Natural killer cell (primary cell): ENCODE measurements around the gene ALAS1. TPM values are rescaled to one million over a fixed set of nuclear protein-coding genes. Genes with fewer than 3 reads are reported as not detected.

Source experiments
- ATAC-seq, 3 donors: fragments of 150-1000 bp in 2 of 3; fragments of 200-7000 bp in 1 of 3; cut with Tn5 transposase; 1 replicate in 1 of 3; 2 replicates in 2 of 3; pipeline ENCODE4 v1.10.0; 2021; ENCODE audit warnings: mild to moderate bottlenecking in 2 of 3, moderate library complexity in 2 of 3
- DNase-seq, 2 donors: peaks; one replicate each; pipeline versions ENCODE4 v3.0.0 to v3.0.0-alpha.2; 2013 to 2021; ENCODE audit warnings: mixed read lengths in 1 of 2
- H3K27ac ChIP-seq: one replicate; pipeline ENCODE4 v1.5.1; 2013; ENCODE audit warnings: mild to moderate bottlenecking, low read length
- H3K27me3 ChIP-seq: one replicate; pipeline ENCODE4 v1.6.1; 2013; ENCODE audit warnings: low read length; ENCODE audit not compliant: control insufficient read depth, insufficient read depth
- H3K36me3 ChIP-seq: one replicate; pipeline ENCODE4 v1.6.1; 2013; ENCODE audit warnings: low read length; ENCODE audit not compliant: control insufficient read depth, insufficient read depth
- H3K4me1 ChIP-seq: one replicate; pipeline ENCODE4 v1.6.1; 2013; ENCODE audit warnings: low read length; ENCODE audit not compliant: control insufficient read depth, insufficient read depth
- H3K4me3 ChIP-seq: one replicate; pipeline ENCODE4 v1.5.1; 2013; ENCODE audit warnings: low read length
- H3K9me3 ChIP-seq: one replicate; pipeline ENCODE4 v1.6.1; 2013; ENCODE audit warnings: low read length; ENCODE audit not compliant: control insufficient read depth, insufficient read depth
- H3K27ac Mint-ChIP-seq, 2 donors: one replicate each; pipeline ENCODE4 v1.8.0; 2022; ENCODE audit warnings: mild to moderate bottlenecking in 2 of 2, mixed read lengths in 2 of 2, moderate library complexity in 1 of 2
- H3K27me3 Mint-ChIP-seq, 2 donors: one replicate each; pipeline ENCODE4 v1.8.0; 2022; ENCODE audit warnings: low read depth in 2 of 2, mixed read lengths in 2 of 2
- H3K36me3 Mint-ChIP-seq: one replicate; pipeline ENCODE4 v1.8.0; 2022; ENCODE audit warnings: mixed read lengths
- H3K4me1 Mint-ChIP-seq, 2 donors: one replicate each; pipeline ENCODE4 v1.8.0; 2022; ENCODE audit warnings: mixed read lengths in 2 of 2
- H3K4me3 Mint-ChIP-seq: one replicate; pipeline ENCODE4 v1.8.0; 2022; ENCODE audit warnings: mild to moderate bottlenecking, moderate library complexity, mixed read lengths
- H3K9me3 Mint-ChIP-seq, 2 donors: one replicate each; pipeline ENCODE4 v1.8.0; 2022; ENCODE audit warnings: mixed read lengths in 2 of 2
- WGBS: methylation state at CpG from one replicate; pipeline ENCODE4 v1.1.7; 2013; ENCODE audit warnings: missing lambda C conversion rate; ENCODE audit not compliant: insufficient coverage; 5-methylcytosine and 5-hydroxymethylcytosine counted together
- intact Hi-C: fragments of 100-400 bp; cut with micrococcal nuclease; formaldehyde crosslinking; loops from one replicate; pipeline ENCODE4 v1.14.2; 2022
- total RNA-seq, 4 donors: library from RNA; stranded (reverse); fragments of 120-200 nt in 1 of 4; gene quantifications; one replicate each; pipeline versions ENCODE4 v1.2.3 to v1.2.4, GENCODE V29; 2013 to 2022
- TF ChIP-seq, protein P1 (sequence below): fragments of 200-600 bp; IDR thresholded peaks from one replicate; pipeline ENCODE4 v1.8.0; 2022; ENCODE audit warnings: antibody characterized with exemption

ALAS1 gene
- total RNA-seq, 3 donors from 2014 or later (not counting 1 experiment from before 2014, with no cell fraction given): 17.0 to 34.5 (median 33.4) TPM

DNA sequence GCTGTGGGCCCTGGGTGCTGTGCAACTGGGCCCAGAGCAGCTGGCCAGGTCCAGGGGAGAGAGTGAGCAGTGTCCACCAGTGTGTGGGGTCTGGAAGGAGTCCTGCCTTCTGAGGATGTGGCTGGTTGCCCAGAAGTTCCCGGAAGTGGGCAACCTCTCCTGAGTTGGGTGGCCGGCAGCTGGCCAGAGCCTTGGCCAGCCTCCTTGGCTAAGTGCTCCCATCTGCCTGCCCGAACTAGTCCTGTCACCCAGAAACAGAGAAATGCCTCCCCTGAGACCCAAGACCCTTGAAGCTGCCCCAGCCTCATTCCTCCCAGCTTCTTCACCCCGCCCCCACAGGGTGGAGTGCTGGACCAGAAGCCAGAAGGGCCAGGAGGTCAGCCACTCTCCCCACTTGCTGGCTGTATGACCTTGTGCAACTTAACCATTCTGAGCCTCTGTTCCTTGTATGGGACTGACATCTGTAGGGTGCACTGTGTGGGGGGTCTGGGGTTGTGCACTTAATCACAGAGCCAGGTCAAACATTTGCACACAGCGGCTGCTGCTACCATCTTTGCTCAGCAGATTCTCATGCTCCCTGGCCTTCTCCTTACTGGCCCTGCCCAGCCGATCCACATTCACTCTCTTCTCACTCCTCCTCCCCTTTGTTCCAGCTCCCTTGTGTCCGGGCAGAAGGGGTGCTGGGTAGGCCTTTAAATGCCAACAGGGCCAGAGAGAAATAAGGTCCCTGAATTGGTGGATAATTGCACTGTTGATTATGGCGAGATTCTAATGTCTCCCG is 7.5 kb upstream of the ALAS1 start:
- TF ChIP-seq, protein P1, sequence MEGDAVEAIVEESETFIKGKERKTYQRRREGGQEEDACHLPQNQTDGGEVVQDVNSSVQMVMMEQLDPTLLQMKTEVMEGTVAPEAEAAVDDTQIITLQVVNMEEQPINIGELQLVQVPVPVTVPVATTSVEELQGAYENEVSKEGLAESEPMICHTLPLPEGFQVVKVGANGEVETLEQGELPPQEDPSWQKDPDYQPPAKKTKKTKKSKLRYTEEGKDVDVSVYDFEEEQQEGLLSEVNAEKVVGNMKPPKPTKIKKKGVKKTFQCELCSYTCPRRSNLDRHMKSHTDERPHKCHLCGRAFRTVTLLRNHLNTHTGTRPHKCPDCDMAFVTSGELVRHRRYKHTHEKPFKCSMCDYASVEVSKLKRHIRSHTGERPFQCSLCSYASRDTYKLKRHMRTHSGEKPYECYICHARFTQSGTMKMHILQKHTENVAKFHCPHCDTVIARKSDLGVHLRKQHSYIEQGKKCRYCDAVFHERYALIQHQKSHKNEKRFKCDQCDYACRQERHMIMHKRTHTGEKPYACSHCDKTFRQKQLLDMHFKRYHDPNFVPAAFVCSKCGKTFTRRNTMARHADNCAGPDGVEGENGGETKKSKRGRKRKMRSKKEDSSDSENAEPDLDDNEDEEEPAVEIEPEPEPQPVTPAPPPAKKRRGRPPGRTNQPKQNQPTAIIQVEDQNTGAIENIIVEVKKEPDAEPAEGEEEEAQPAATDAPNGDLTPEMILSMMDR: no peak
- no peaks in the 10 kb centered on the region for H3K27me3 ChIP-seq
- H3K36me3 Mint-ChIP-seq: no peaks in the 10 kb centered on the region
- no peaks in the 10 kb centered on the region for H3K36me3 ChIP-seq
- no peaks in the 10 kb centered on the region for H3K4me1 ChIP-seq
- ATAC-seq (no peak), DNase-seq (no peak)
- no peak overlapping the region for H3K27ac ChIP-seq
- H3K4me1 Mint-ChIP-seq: no peaks in the 10 kb centered on the region
- intact Hi-C loops: no loop called here
- no peak overlapping the region for H3K4me3 Mint-ChIP-seq
- H3K4me3 ChIP-seq: no peak overlapping the region
- 93% methylated on average over 9 of the region's 9 CpGs for WGBS
- H3K9me3 ChIP-seq: no peaks in the 10 kb centered on the region
- no peak overlapping the region for H3K27ac Mint-ChIP-seq
- no peaks in the 10 kb centered on the region for H3K27me3 Mint-ChIP-seq
- no peaks in the 10 kb centered on the region for H3K9me3 Mint-ChIP-seq

DNA sequence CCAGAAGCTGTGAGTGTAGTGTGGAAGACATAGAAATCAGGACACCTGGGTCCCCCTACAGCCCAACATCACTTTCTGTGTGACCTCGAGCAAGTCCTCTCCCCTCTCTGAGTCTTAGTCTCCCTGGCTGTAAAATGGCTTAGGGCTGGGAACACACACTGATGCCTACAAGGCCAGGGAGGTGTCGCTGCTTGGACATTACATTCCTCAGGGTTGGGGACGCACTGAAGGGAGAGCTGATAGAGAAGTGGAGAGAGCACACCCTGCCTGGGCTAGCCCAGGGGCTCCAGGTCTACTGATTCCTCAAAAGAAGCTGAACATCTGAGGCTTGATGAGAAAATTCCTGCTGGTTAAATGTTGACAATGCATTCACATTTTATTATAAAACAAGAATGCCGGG is 6.3 kb upstream of the ALAS1 start:
- 96% methylated on average over 3 of the region's 4 CpGs for WGBS
- H3K4me1 ChIP-seq: no peaks in the 10 kb centered on the region
- no peaks in the 10 kb centered on the region for H3K27me3 ChIP-seq
- no peaks in the 10 kb centered on the region for H3K9me3 ChIP-seq
- no peaks in the 10 kb centered on the region for H3K9me3 Mint-ChIP-seq
- no peak for ATAC-seq
- no peaks in the 10 kb centered on the region for H3K36me3 Mint-ChIP-seq
- no peaks in the 10 kb centered on the region for H3K27me3 Mint-ChIP-seq
- H3K27ac Mint-ChIP-seq: no peak overlapping the region
- DNase-seq: no peak
- TF ChIP-seq, protein P1: no peak
- H3K27ac ChIP-seq: no peak overlapping the region
- no peak overlapping the region for H3K4me3 ChIP-seq
- H3K4me3 Mint-ChIP-seq: no peak overlapping the region
- intact Hi-C loops: no loop called here
- H3K4me1 Mint-ChIP-seq: peaks cover 0 to 5% of the 10 kb centered on the region in 2 donors
- H3K36me3 ChIP-seq: no peaks in the 10 kb centered on the region

DNA sequence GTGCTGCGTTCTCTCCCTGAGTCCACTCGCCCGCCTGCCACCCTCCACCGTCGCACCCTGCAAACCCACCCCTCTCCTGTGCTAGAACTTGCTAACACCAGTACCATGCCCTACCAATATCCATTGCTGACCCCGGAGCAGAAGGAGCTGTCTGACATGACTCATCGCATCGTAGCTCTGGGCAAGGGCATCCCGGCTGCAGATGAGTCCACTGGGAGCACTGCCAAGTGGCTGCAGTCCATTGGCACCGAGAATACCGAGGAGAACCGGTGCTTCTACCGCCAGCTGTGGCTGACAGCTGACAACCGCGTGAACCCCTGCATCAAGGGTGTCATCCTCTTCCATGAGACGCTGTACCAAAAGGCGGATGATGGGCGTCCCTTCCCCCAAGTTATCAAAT is 4.9 kb upstream of the ALAS1 start:
- H3K36me3 ChIP-seq: no peaks in the 10 kb centered on the region
- peaks cover 7 to 13% of the 10 kb centered on the region in 2 donors for H3K4me1 Mint-ChIP-seq
- H3K27ac Mint-ChIP-seq: no peak overlapping the region
- ATAC-seq: no peak
- peaks cover 11% of the 10 kb centered on the region for H3K4me1 ChIP-seq
- no peak overlapping the region for H3K4me3 ChIP-seq
- H3K36me3 Mint-ChIP-seq: no peaks in the 10 kb centered on the region
- intact Hi-C loops: no loop called here
- WGBS: 95% methylated on average over 18 of the region's 18 CpGs
- no peaks in the 10 kb centered on the region for H3K9me3 ChIP-seq
- H3K27ac ChIP-seq: no peak overlapping the region
- no peak overlapping the region for H3K4me3 Mint-ChIP-seq
- H3K27me3 Mint-ChIP-seq: no peaks in the 10 kb centered on the region
- no peaks in the 10 kb centered on the region for H3K27me3 ChIP-seq
- DNase-seq: no peak
- TF ChIP-seq, protein P1: no peak
- H3K9me3 Mint-ChIP-seq: no peaks in the 10 kb centered on the region
